Activated T-helper 1 cell treated with anti-CD3 and anti-CD28 coated beads, Interleukin-12 subunit alpha, Interleukin-12 subunit beta, Interleukin-2, Interleukin-4 antibody, amounts not matched to agents 30 ng/mL and 10 ng/mL and 1 ng/mL, durations not matched to agents 14 hours and 24 hours and 36 hours (primary cell): ENCODE data around the gene MAP3K20. TPM values are rescaled to one million over a fixed set of nuclear protein-coding genes. Genes with fewer than 3 reads are reported as not detected.
"Not testable (repeated sequence)": the region's sequence is repeated elsewhere in the genome, so short reads cannot be mapped to it uniquely, and the experiment has no call there.

ENCODE experiments used
- DNase-seq: peaks from one replicate; pipeline ENCODE4 v3.0.0; 2021; ENCODE audit warnings: low spot score
- H3K27ac Mint-ChIP-seq: one replicate; pipeline ENCODE4 v1.8.0; 2021; ENCODE audit warnings: mild to moderate bottlenecking, mixed read lengths
- H3K27me3 Mint-ChIP-seq: one replicate; pipeline ENCODE4 v1.8.0; 2022; ENCODE audit warnings: mild to moderate bottlenecking, moderate library complexity, mixed read lengths; ENCODE audit not compliant: insufficient read depth
- H3K36me3 Mint-ChIP-seq: one replicate; pipeline ENCODE4 v1.8.0; 2021; ENCODE audit warnings: low read depth, mixed read lengths
- H3K4me1 Mint-ChIP-seq: one replicate; pipeline ENCODE4 v1.8.0; 2021; ENCODE audit warnings: low read depth, mixed read lengths
- H3K4me3 Mint-ChIP-seq: one replicate; pipeline ENCODE4 v1.8.0; 2021; ENCODE audit warnings: mild to moderate bottlenecking, moderate library complexity, mixed read lengths
- H3K9me3 Mint-ChIP-seq: one replicate; pipeline ENCODE4 v1.8.0; 2021; ENCODE audit warnings: mixed read lengths
- intact Hi-C: fragments of 100-400 bp; cut with micrococcal nuclease; formaldehyde crosslinking; loops from one replicate; pipeline ENCODE4 v1.15.1; 2024
- total RNA-seq: library from RNA; stranded (reverse); gene quantifications from 2 replicates; pipeline ENCODE4 v1.2.3, GENCODE V29; 2022

The MAP3K20 gene
- total RNA-seq, 1 donor from 2014 or later, result 17.7 TPM

- H3K9me3 Mint-ChIP-seq, DNase-seq, H3K4me3 Mint-ChIP-seq, H3K27me3 Mint-ChIP-seq, intact Hi-C loops, H3K4me1 Mint-ChIP-seq, H3K27ac Mint-ChIP-seq, H3K36me3 Mint-ChIP-seq: not testable (repeated sequence)
These were observed 87.7 kb downstream of the MAP3K20 start for GRCh38 chr2:173163357-173163756.

GRCh38 chr2:173164396-173164795, 88.8 kb downstream of the MAP3K20 start:
- Mint-ChIP-seq H3K9me3 (peaks cover 7% of the 10 kb centered on the region), H3K4me3 (no peak overlapping the region), H3K27me3 (peaks cover 2% of the 10 kb centered on the region), H3K4me1 (no peaks in the 10 kb centered on the region), H3K36me3 (no peaks in the 10 kb centered on the region), H3K27ac (no peak overlapping the region)
- intact Hi-C loops, result no loop called here
- DNase-seq, result no peak

GRCh38 chr2:173165443-173166238, 90.0 kb downstream of the MAP3K20 start:
- no peaks in the 10 kb centered on the region for H3K36me3 Mint-ChIP-seq
- no peaks in the 10 kb centered on the region for H3K4me1 Mint-ChIP-seq
- H3K27ac Mint-ChIP-seq, result no peak overlapping the region
- H3K9me3 Mint-ChIP-seq, result peaks cover 7% of the 10 kb centered on the region
- H3K4me3 Mint-ChIP-seq, result no peak overlapping the region
- no peak for DNase-seq
- H3K27me3 Mint-ChIP-seq, result peaks cover 2% of the 10 kb centered on the region
- intact Hi-C loops, result no loop called here

GRCh38 chr2:173171321-173171720, 95.7 kb downstream of the MAP3K20 start:
- peaks cover 7% of the 10 kb centered on the region for H3K9me3 Mint-ChIP-seq
- no peak overlapping the region for H3K27ac Mint-ChIP-seq
- H3K4me3 Mint-ChIP-seq, result no peak overlapping the region
- peaks cover 7% of the 10 kb centered on the region for H3K36me3 Mint-ChIP-seq
- no peak for DNase-seq
- intact Hi-C loops, result no loop called here
- H3K4me1 Mint-ChIP-seq, result no peaks in the 10 kb centered on the region
- H3K27me3 Mint-ChIP-seq, result peaks cover 6% of the 10 kb centered on the region

- no peak for DNase-seq
- Mint-ChIP-seq H3K4me3 (no peak overlapping the region), H3K4me1 (no peaks in the 10 kb centered on the region), H3K27ac (no peak overlapping the region), H3K27me3 (peaks cover 6% of the 10 kb centered on the region), H3K36me3 (peaks cover 7% of the 10 kb centered on the region), H3K9me3 (peaks cover 7% of the 10 kb centered on the region)
- intact Hi-C loops, result no loop called here
These were observed 96.4 kb downstream of the MAP3K20 start for GRCh38 chr2:173171924-173172643.

GRCh38 chr2:173174339-173174738, 98.7 kb downstream of the MAP3K20 start:
- H3K36me3 Mint-ChIP-seq, intact Hi-C loops, H3K27ac Mint-ChIP-seq, H3K4me1 Mint-ChIP-seq, DNase-seq, H3K27me3 Mint-ChIP-seq, H3K4me3 Mint-ChIP-seq, H3K9me3 Mint-ChIP-seq: not testable (repeated sequence)

GRCh38 chr2:173175222-173175621, 99.6 kb downstream of the MAP3K20 start:
- intact Hi-C loops, result no loop called here
- DNase-seq, result no peak
- peaks cover 9% of the 10 kb centered on the region for H3K27me3 Mint-ChIP-seq
- peaks cover 7% of the 10 kb centered on the region for H3K9me3 Mint-ChIP-seq
- H3K4me3 Mint-ChIP-seq, result no peak overlapping the region
- H3K36me3 Mint-ChIP-seq, result peaks cover 7% of the 10 kb centered on the region
- no peaks in the 10 kb centered on the region for H3K4me1 Mint-ChIP-seq
- H3K27ac Mint-ChIP-seq, result no peak overlapping the region

- Mint-ChIP-seq H3K4me3 (no peak overlapping the region), H3K9me3 (no peaks in the 10 kb centered on the region), H3K36me3 (no peaks in the 10 kb centered on the region), H3K27ac (no peak overlapping the region), H3K27me3 (peaks cover 9% of the 10 kb centered on the region), H3K4me1 (no peaks in the 10 kb centered on the region)
- intact Hi-C loops, result no loop called here
- no peak for DNase-seq
These were observed 106.3 kb downstream of the MAP3K20 start for GRCh38 chr2:173181982-173182381.

GRCh38 chr2:173184031-173185004, 108.7 kb downstream of the MAP3K20 start:
- Mint-ChIP-seq H3K27me3 (peaks cover 7% of the 10 kb centered on the region), H3K4me3 (no peak overlapping the region), H3K4me1 (no peaks in the 10 kb centered on the region), H3K27ac (no peak overlapping the region), H3K36me3 (peaks cover 3% of the 10 kb centered on the region), H3K9me3 (no peaks in the 10 kb centered on the region)
- intact Hi-C loops, result no loop called here
- DNase-seq, result no peak

GRCh38 chr2:173185437-173185836, 109.8 kb downstream of the MAP3K20 start:
- Mint-ChIP-seq H3K4me1 (no peaks in the 10 kb centered on the region), H3K4me3 (no peak overlapping the region), H3K36me3 (peaks cover 3% of the 10 kb centered on the region), H3K27ac (no peak overlapping the region), H3K9me3 (no peaks in the 10 kb centered on the region), H3K27me3 (peaks cover 8% of the 10 kb centered on the region)
- intact Hi-C loops, result no loop called here
- no peak for DNase-seq

- H3K9me3 Mint-ChIP-seq, result no peaks in the 10 kb centered on the region
- intact Hi-C loops, result no loop called here
- H3K27ac Mint-ChIP-seq, result no peak overlapping the region
- H3K4me3 Mint-ChIP-seq, result no peak overlapping the region
- peaks cover 11% of the 10 kb centered on the region for H3K36me3 Mint-ChIP-seq
- H3K27me3 Mint-ChIP-seq, result peaks cover 2% of the 10 kb centered on the region
- H3K4me1 Mint-ChIP-seq, result no peaks in the 10 kb centered on the region
- no peak for DNase-seq
These were observed 112.5 kb downstream of the MAP3K20 start for GRCh38 chr2:173187941-173188788.

GRCh38 chr2:173191601-173192000, 116.0 kb downstream of the MAP3K20 start:
- intact Hi-C loops, result no loop called here
- no peak overlapping the region for H3K4me3 Mint-ChIP-seq
- H3K36me3 Mint-ChIP-seq, result peaks cover 11% of the 10 kb centered on the region
- no peaks in the 10 kb centered on the region for H3K9me3 Mint-ChIP-seq
- peaks cover 2% of the 10 kb centered on the region for H3K27me3 Mint-ChIP-seq
- no peak overlapping the region for H3K27ac Mint-ChIP-seq
- no peaks in the 10 kb centered on the region for H3K4me1 Mint-ChIP-seq
- DNase-seq, result no peak
